Dedifferentiated amniotic fluid mesenchymal stem cell (primary cell): ENCODE measurements around the gene NHSL2.
"Not testable (repeated sequence)": the region's sequence is repeated elsewhere in the genome, so short reads cannot be mapped to it uniquely, and the experiment has no call there.

Experiments
- DNase-seq: peaks from one replicate; pipeline ENCODE4 v3.0.0-alpha.2; 2016; ENCODE audit errors: extremely low spot score

The NHSL2 gene

DNA sequence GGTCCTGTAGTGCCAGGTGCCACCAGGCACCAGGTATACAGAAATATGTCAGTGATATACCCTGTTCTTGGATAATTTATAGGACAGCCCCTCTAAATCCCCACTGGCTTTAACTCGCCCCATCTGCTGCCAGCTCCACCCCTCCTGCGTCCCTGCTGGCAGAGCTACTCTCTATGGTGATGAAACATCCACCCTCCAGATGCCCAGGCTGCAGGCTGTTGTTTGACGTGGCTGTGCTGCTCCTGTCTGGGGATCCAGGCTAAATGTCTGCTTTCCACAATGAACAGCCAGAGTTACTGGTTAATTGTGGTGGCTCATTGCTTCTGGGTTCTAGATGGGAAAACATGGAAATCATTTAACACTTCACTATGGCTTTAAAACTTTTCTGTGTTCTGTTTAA is 12.9 kb downstream of the NHSL2 start:
- DNase-seq: no peak

DNA sequence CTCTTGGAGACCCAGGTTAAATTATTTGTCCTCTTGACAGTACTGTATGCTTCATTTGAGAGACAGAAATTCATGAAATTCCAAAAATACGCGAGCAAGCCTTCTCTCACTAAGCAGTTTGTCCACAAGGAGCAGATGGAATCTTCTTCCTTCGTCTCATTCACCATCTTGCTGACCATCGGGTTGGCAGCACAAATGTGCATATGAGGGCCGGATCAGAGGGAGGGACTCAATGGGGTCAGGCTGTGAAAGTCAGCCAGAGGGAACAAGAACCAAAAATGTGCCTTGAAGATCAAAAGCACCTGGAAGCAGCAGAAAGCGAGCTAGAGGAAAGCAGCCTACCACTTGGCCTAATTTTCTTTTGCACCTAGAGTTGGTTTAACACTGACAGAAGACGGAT is 16.4 kb downstream of the NHSL2 start:
- DNase-seq: no peak

DNA sequence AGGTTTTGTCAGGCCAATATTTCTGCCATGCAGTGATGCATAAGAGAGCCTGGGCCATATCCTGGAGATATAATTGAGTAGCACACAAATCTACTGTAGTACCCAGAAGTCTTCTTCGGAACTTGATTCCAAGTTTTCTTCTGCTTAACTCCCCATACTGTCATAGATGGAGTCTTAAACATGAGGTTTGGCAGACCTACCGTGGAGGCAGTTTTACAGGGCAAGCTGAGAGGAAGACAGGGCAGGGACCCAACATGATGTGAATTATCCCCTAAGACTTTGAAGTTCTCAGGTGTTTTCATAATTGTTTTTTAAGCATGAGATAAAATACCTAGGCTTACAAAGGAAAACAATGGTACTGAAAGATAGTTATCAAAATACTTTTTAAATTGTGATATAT is 18.2 kb downstream of the NHSL2 start:
- no peak for DNase-seq

DNA sequence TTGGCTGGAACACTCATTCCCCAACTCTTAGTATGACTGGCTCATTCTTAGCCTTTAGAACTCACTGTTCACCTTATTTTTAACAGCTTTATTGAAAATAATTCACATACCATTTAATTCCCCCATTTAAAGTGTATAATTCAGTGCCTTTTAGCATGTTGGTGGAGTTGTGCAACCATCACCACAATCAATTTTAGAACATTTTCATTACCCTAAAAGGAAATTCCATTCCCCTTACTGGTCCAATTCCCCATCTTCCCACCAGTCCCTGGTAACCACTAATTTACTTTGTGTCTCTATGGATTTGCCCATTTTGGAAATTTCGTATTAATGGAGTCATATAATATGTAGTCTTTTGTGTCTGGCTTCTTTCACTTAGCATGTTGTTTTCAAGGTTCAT is 19.7 kb downstream of the NHSL2 start:
- DNase-seq: no peak

DNA sequence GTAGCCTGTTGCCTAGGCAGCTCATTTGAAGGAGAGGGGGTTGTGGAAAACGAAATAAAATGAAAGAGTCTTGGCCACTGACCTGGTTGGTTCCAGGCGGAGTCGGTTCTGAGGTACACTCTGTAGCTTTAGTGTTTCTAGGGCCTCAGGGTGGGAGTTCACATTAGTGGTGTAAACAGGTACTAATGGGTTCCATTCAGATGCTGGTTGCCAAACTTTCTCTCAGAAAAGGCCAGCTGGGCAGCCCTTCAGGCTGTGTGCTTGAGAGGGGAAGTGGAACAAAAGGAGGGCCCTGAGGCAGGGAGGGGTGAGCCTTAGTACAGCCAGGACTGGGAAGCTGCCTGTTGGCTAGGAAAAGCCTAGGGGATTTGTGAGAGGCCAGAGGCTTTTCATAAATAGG is 24.8 kb downstream of the NHSL2 start:
- DNase-seq: no peak

DNA sequence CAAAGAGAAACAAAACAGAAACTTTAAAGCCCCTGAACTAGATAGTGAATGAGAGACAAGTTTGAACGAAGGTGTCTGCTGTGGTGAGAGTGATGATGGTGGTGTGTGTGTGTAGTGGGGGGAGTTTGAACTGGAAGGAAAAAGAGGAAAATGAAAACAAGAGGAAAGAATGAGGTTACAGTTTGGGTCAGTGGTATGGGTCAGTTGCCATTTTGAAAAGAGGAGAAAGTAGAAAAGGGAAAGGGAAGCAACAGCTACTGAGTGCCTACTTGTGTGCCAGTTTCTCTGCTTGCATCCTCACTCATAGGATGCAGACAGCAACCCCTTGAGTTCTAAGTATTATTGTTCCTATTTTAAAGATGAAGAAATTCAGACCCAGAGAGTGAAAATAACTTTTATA is 26.0 kb downstream of the NHSL2 start:
- DNase-seq: no peak

DNA sequence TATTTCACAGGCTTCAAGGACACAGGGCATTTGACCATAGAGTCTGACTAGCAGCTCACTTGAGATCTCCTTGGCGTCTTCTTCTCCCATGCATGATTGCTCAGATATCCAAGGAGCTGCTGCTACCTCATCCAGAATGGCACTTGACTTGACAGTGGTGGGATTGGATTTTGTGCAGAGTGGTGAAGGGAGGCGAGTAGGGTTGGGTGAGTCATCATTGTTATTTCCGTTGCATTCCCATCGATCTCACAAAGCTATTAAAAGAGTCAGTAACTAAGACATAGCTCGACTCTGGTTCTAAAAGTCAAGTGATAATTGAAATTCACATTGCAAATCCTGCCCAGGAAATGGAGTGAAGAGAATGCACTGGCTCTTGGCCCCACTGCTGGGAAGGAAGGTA is 27.7 kb downstream of the NHSL2 start:
- DNase-seq: no peak

DNA sequence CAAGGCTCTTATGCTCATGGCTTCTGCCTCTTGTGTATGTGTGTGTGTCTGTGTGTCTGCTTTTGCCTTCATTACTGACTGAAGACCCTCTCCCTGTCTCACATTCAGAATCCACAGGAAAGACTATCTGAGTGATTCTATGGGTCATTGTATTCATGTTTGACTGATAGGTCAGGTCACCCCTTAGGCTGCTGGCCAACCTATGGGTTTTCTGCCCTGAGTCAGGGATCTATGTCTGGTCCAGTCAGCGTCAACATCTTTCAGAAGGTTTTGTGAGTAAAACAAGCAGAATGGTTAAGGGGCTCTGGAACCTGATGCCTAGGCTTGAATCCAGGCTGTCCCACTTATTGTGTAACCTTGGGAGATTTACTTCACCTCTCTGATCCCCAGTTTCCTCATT is 30.5 kb downstream of the NHSL2 start:
- no peak for DNase-seq

DNA sequence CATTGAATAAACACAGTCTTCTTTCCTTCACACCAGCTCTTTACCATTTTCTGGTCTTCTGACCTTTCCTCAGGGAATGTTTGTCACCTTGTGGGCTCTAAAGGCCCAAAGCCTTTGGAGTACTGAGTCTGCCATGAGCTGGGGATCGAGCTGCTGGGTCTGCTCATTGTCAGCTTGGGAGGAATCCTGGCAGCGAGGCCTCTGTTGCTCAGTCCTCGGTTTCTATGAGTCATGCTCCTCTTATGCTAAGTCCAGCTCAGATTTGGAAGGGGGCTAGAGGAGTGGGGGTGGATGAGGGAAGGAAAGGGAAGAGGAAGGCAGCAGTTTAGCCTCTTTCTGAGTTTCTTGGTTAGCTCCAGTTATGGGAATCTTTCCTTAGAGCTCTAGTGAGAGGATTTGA is 31.1 kb downstream of the NHSL2 start:
- DNase-seq: peak; percentile 56

DNA sequence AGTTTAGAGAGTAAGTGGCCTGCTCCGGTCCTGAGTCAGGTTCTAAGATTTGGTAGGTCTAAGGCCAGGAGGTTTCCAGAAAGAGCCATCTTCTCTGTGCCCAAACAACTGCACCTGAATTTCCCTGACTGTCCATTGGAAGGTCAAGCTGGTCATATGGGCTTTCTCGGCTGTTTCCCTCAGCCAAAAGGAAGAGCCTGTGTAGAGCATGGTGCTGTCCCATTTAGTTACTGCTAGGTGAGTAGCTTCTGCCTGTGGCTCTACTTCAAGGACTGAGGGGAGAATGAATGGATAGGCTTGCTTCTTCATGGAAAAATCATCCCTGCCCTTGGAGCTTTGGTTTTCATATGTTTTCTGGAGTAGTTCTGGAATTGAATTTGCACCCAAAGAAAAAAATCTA is 33.7 kb downstream of the NHSL2 start:
- no peak for DNase-seq

DNA sequence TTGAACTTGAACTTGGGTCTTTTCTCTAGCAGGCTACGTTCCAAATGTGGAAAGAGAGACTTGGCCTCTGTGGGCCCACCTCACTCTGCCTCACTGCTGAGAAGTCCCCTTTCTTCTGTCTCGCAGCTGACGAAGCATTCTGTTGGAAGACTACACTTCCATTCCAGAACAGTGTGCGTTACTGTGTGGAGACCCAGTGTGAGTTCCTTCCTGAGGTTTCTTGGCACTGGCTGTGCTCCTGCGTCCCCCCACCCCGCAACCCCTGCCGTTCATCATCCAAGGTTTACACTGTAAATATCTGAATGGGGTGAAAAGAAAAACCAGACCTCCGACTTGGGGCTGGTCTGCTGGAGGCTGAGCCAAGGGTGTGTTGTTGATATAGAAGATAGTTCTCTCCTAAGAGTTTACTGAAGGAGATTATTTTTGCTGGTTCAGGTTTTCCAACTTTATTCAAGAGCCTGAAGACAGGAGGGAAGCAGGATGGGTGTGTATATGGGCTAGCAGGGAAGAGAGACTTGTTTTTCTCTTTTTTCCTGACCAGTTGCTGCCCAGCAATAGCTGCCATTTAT is 34.7 kb downstream of the NHSL2 start:
- no peak for DNase-seq

DNA sequence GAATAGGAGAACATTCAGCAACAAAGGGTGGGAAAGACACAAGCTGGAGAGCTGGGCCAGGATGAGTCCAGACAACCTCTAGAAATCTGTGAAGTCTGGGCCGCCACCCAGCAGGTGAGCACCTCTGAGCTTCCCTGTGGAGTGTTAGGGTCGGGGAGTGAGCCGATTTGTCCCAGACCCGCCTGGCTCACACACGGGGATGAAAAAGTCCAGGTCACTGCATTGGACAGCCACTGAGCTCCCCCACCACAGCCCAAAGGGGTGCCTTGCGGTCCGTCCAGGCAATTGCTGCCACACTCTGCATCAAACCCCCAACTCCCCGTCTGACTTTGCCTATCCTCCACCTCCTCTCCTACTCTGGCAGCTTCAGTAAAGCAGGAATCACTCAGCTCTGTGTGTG is 38.7 kb downstream of the NHSL2 start:
- no peak for DNase-seq

DNA sequence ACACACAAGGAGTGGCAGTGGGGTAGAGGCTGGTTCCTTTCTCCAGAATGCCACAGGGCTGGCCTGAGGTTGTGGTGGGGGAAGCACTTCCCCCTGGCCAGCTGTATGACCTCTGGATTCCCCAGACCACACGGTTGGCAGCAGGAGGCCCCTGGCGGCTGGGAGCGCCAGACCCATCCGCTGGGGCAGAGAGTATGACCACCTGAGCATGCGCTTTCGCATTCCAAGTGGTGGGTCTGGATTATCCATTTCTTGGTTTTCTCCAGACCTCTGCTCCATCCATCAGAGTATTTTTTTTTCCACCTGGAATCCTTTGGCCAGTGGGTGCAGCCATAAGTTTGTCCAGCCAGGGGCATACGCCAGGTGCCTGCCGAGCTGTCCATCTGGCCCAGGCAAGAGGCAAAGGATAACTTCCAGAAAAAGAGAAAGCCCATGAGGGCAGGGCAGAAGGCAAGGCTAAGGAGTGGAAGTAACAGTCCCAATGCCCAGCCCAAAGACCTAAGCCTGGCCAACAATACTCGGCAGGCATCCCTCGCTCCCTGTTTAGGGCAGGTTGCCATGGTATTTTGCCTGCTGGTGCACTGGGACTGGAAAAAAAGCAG is 39.3 kb downstream of the NHSL2 start:
- DNase-seq: no peak

DNA sequence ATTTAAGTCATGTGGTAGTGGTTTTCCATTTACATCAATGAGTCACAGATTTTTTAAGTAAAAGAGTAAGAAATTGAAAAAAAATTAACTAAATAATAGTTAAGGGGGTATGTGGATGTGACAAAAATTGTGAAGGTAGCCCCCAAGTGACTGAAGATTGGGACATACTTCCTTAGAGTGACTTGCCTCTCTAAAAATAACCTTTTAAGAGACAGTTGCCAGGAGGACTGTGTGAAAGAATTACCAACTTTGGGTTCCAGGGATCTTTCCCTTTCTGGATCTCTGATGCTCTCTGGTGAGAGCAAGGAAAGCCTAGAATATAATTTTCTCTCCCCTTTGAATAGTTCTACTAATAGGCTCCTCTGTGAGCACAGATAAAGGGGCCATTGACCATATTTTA is 42.7 kb downstream of the NHSL2 start:
- DNase-seq: no peak

DNA sequence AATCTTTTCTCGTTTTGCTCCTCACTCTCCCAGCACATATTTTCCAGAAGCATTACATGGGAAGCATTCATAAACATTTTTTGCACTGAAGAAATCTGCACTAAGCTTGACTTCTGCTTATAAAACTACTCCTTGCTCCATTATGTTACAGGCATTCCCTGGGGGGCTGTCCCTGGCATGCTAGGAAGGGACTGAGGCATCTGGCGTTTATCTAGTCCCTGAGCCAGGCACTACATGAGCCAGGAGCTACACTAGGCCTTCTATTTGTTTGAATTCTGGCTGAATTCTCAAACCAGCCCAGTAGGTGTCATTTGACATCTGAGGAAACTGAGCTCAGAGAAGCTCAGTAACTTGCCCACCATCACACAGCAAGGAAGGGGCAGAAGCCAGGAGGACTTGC is 43.3 kb downstream of the NHSL2 start:
- DNase-seq: no peak

DNA sequence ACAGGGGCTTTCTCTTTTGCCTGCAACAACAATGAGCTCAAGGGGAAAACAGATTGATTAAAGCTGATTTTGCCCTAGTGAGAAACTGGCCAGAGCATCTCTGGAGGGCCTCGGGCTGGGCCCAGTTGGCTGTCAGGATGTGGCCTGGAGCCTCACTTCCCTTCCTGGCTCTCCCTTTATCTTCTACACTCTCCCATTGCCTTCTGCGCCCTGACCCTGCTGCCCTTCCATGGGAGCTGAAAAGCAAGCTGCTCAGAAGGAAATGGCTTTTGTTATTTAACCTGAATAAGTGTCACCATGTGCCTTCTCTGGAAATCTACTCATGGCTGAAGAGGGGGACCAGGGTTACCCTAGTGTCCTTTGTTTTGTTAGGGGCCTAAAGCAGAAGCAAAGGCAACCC is 43.8 kb downstream of the NHSL2 start:
- DNase-seq: no peak

DNA sequence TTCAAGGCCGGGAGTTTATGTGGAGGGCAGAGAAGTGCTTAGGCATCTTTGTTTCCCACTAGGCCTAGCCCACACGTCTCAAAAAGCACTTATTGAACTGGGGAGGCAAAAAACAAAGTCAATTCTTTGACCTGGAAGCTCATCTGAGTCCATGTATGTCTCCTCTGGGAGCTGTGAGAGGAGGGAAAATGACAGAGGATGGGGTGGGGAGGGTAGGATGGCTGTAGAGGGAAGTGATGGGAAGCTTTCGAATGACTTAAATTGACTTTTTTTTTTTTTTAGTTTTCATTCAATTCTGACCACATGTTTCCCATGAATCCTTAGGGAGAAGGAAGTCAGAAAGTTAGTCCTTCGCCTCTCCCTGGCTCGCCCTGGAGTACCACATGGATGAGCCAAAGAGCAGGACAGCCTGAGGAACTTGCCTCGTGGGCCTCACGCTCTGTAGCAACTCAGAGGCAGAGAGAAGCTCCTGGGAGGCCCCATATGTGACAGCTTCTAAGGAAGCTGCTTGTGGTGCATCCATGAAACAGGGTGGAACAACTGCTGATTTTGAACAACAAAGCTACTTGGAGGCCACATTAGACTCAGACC is 45.0 kb downstream of the NHSL2 start:
- DNase-seq: no peak

DNA sequence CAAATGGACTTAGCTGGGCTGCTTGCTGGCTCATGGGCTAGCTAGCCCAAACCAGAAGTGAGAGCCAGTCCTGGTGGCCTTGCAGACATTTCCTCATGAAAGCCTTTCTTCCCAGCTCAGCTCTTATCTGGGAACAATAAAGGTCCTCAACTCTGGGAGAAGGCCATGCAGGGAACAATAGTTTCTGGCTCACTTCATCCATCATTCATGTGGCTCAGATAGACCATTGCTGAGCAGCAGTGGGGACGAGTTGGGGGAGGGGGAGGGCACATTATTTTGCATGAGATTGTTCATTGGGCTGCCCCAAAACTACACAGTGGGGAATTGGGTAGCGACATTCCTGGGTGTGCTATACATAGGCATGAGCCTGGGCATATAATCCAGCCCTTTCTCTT is 47.6 kb downstream of the NHSL2 start:
- DNase-seq: no peak

DNA sequence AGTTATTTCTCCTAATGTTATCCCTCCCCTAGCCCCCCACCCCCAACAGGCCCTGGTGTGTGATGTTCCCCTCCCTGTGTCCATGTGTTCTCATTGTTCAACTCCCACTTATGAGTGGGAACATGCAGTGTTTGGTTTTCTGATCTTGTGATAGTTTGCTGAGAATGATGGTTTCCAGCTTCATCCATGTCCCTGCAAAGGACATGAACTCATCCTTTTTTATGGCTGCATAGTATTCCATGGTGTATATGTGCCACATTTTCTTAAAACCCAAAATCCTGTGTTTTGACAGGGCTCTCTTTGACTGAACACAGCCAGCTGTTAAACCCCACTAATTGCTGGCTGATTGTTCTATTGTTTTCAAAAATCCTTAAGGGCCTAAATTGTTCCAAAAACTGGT is 53.5 kb downstream of the NHSL2 start:
- DNase-seq: not testable (repeated sequence)

DNA sequence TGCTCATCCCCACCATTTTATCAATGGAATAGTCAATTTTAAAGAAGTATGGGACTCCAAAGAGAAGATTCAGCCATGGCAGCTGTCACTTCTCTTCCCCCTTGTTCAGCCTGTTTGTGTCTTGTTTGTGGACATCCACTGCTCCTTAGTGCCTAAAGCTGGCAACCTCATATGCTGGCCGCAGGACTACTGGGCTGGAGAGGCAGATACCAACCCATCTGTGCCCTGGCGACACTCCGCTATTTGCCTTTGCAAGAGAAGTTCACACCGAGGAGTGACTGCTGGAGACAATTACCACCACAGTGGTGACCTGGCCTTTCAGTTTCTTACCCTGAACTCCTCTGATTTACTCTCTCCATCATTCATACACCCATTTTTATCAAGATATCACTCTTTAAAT is 64.3 kb downstream of the NHSL2 start:
- DNase-seq: no peak

DNA sequence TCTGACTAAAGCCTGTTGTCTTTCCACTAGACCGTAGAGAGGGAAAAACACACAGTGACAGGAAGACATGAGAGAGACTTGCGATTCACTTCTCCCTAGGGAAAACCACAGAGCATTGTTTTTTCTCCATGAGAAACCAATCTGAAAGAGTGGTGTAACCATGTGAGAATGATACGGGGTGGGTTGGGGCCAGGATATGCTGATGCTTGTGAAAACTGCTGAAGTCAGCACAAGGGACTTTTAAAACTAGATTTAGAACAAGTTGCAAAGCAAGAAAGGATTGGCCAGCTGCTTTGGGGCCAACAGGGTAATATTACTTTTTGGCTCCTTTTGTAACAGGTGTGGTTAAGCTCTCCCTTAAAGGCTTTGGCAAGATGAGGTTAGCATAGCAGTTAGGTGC is 66.1 kb downstream of the NHSL2 start:
- DNase-seq: no peak

DNA sequence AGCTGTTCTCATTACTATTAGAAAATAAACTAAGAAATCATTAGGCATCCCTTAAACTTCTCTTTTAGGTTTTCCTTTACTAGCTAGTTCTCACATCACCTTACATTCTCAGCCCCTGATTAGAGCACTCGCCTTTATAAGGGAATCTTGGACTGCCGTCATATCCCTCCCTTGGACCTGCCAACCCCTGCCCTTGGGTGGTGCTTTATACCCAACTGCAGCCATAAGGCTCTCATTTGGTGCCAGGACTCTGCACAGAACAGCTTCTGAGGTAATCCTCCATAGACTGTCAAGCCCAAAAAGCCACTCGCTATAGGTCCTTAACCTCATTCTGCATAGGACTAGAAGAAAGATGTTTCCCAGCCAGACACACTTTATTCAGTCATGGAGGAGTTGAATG is 67.5 kb downstream of the NHSL2 start:
- no peak for DNase-seq

DNA sequence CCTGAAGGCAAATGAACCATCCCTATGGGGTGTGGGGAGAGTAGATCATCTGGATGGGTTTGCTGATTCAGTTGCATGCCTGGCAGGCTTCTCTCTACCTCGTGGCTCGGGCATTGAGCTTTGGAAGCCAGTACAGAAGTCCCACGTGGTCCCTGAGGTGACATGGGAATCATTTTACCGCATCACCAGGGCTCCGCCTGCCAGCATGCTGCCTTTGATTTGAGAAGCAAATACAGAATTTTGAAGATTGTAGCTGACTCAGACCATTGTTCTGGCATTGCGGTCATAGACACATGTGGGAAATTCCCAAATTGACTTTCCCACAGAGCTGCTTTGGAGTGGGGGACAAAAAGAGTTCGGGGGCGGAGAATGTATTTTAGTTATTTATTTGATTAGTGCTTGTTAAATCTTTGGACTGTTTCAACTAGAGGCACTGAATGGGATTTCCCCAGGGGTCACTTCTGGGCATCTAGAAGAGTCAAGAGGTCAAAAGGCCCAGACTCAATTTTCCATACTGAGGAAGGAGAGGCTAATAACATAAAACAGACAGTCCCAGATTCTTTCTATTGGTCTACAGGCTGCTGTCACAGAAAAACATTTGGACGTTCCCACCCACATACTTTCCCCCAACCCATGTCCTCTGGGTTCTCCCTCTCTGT is 79.3 kb downstream of the NHSL2 start:
- DNase-seq: no peak
